Measurements from ENCODE around the gene NCOA7.
"Not testable (repeated sequence)": the region's sequence is repeated elsewhere in the genome, so short reads cannot be mapped to it uniquely, and the experiment has no call there.

Gene NCOA7

DNA sequence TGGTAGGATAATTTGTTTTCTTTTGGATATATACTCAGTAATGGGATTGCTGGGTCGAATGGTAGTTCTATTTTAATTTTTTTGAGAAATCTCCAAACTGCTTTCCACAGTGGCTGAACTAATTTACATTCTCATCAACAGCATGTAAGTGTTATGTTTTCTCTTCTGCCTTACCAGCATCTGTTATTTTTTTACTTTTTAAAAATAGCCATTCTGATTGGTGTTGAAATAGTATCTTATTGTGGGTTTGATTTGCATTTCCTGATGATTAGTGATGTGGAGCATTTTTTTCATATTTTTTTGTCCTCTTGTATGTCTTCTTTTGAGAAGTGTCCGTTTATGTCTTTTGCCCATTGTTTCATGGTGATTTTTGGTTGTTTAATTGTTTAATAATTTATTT is 177.7 kb downstream of the NCOA7 start:
- no peak for TF ChIP-seq JUND (IDR thresholded peaks at IDR 0.05; ENCODE audit: low read depth)
- in situ Hi-C loops (cut with HindIII; ENCODE audit: low pct_unique_long_range_greater_than_20kb, low sequenced_read_pairs), result no loop called here
- no peak for DNase-seq (ENCODE audit: low read depth in 1 of 2, low spot score in 1 of 2)

DNA sequence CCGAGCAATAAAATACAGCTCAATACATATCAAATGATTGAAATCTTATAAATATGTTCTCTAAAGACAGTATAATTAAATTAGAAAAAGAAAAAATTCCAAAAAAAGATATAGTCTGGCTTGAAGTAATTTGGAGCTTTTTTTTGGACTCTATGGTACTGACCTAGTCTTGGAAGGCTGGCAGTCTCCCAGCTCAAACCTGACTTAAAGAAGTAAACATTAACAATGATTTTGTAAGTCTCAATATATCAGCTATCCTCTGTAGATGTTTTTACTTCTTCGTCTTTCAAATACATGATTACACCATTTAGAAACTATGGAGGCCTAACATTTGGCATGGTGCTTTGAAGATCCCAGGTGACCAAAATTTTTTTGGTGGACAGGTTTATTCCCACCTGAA is 180.0 kb downstream of the NCOA7 start:
- DNase-seq (ENCODE audit: low read depth in 1 of 2, low spot score in 1 of 2), result no peak
- TF ChIP-seq JUND (IDR thresholded peaks at IDR 0.05; ENCODE audit: low read depth), result no peak
- in situ Hi-C loops (cut with HindIII; ENCODE audit: low pct_unique_long_range_greater_than_20kb, low sequenced_read_pairs), result no loop called here

DNA sequence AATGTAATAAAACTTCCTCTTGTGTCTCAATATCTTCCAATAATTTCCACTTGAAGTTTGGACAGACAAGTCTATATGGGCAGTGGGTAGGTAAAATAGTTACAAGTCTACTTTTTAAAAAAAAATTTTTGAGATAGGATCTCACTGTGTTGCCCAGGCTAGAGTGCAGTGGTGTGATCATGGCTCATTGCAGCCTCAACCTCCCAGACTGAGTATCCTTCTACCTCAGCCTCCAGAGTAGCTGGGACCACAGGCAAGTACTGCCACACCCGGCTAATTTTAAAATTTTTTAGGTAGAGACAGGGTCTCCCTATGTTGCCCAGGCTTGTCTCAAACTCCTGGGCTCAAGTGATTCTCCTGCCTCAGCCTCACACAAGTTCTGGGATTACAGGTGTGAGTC is 181.7 kb downstream of the NCOA7 start:
- in situ Hi-C loops (cut with HindIII; ENCODE audit: low pct_unique_long_range_greater_than_20kb, low sequenced_read_pairs); DNase-seq (ENCODE audit: low read depth in 1 of 2, low spot score in 1 of 2): not testable (repeated sequence)

DNA sequence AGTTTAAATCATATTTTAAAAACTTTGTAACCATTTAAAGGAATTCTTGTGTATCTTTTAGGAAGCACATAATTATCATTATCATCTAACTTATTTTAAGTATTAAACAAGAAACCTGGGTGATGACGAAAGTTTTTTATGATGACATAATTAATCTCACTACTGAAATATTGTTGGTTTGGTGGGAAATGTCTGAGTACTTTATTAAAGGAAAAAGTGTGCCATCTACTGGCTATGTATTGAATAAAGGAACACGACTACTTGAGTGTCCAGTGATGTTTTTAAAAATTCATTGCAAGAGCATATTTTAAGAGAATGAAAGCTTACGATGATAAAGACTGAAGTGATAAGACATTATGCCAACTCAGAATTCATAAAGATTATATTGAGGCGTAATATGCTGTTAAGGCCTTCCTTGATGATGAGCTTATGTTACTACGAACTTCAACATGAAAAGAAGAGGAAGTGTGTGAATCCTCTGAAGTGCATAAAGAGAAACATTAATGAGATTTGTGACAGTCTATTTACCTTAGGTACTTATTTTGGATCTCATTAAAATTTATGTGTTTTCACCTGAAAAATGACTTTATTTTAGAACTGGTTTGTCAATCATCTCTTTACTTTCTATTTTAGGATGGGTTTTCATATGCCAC is 183.6 kb downstream of the NCOA7 start:
- peak in 1 of 2 experiments; percentile 56 for DNase-seq (ENCODE audit: low read depth in 1 of 2, low spot score in 1 of 2)
- in situ Hi-C loops (cut with HindIII; ENCODE audit: low pct_unique_long_range_greater_than_20kb, low sequenced_read_pairs), result no loop called here

DNA sequence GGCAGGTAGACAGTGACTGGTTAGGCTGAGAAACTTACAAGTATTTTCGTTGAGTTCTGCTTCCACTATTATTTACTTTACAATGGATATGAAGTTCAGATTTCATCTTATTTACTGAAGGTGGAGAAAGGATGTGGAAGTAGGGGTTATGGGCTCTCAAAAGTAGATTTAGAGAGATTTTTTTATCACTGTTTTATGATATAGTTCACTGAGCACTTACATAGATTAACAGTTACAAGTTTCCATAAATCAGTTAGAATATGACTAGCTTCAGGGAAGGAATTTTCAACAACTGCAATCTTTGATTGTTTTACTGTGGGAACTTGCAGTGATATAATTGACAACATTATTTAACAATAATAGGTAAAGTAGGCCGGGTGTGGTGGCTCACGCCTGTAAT is 188.3 kb downstream of the NCOA7 start:
- in situ Hi-C loops (cut with HindIII; ENCODE audit: low pct_unique_long_range_greater_than_20kb, low sequenced_read_pairs), result no loop called here
- DNase-seq (ENCODE audit: low read depth in 1 of 2, low spot score in 1 of 2), result no peak
- TF ChIP-seq JUND (IDR thresholded peaks at IDR 0.05; ENCODE audit: low read depth), result no peak

More for the DNA sequence above, 183.6 kb downstream of the NCOA7 start:
- TF ChIP-seq JUND (IDR thresholded peaks at IDR 0.05; ENCODE audit: low read depth), result no peak

All from T47D (cell line).